ENCODE data around the gene HSPA14.
"Not testable (repeated sequence)": the region's sequence is repeated elsewhere in the genome, so short reads cannot be mapped to it uniquely, and the experiment has no call there.

HSPA14 gene

GRCh38 chr10:14891151-14891550 is 53.0 kb downstream of the HSPA14 start:
- DNase-seq, result no peak

- no peak for DNase-seq
Measured at GRCh38 chr10:14904316-14904732, 66.2 kb downstream of the HSPA14 start.

GRCh38 chr10:14904864-14905263 is 66.8 kb downstream of the HSPA14 start:
- no peak for DNase-seq

GRCh38 chr10:14905890-14906289 is 67.8 kb downstream of the HSPA14 start:
- DNase-seq, result no peak

- no peak for DNase-seq
Measured at GRCh38 chr10:14906765-14907164, 68.7 kb downstream of the HSPA14 start.

- DNase-seq, result not testable (repeated sequence)
Measured at GRCh38 chr10:14907591-14907990, 69.5 kb downstream of the HSPA14 start.

DNA sequence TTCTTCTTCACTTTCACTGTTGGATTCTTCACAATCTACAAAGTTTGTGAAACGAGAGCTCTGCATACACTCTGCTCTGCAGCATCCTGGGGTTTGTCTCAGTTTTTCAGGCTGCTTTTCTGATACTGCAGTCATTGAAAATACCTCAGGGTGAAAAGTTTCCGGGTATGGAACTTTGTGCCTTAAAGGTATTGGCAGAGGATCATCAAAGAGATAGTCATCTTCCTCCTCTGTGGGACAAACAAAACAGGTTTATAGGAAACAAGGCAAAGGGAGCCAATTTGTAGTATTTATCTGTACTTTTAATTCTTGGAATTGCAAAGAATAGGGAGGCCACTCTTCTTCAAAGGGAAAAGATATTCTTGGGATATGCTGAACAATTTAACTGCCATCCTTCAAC is 71.0 kb downstream of the HSPA14 start:
- no peak for DNase-seq

DNA sequence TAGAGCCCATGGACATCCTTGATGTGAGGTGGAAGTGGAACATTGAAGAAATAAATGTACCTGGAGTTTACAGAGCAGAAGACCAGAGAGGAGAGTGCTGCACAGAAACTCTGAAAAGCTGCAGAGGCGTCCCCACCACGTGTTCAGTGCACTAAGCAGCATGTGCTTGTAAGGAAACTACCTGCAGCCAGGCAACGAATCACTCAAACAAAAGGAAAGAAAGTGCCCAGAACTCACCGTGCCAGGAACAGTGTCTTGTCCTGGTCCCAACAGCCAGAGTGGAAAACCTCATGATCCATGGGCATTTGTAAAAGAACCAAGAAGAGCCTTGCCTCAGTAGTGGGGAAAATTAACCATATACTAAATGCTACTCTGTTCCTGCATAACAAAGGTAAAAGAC is 72.8 kb downstream of the HSPA14 start:
- DNase-seq, result no peak

DNA sequence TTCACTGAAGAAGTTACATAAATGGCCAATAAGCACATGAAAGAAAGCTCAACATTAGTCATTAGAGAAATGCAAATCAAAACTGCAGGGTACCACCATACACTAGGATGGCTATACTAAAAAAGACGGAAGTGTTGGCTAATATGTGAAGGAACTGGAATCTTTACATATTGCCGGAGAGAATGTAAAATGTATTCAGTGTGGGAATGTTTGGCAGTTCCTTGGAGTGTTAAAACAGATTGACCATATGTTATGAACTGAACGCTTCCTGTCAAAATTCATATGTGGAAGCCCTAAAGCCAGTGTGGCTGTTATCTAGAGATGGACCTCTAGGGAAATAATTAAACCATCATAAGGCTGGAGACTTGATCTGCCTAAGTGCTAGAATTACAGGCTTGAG is 73.7 kb downstream of the HSPA14 start:
- DNase-seq, result no peak

DNA sequence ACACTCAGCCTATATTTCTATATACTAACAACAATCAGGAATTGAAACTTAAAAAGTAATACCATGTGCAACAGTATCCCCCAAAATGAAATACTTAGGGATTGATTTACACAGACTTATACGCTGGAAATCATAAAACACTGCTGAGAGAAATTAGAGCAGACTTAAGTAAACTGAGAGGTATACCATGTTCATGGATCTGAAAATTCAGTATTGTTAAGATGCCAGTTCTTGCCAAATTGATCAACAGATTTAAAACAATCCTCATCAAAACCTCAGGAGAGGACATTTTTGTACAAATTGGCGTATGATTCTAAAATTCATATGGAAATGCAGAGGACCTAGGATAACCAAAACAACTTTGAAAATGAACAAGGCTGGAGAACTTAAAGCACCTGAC is 78.5 kb downstream of the HSPA14 start:
- no peak for DNase-seq

- DNase-seq, result no peak
Measured at GRCh38 chr10:14917827-14918226, 79.7 kb downstream of the HSPA14 start.

DNA sequence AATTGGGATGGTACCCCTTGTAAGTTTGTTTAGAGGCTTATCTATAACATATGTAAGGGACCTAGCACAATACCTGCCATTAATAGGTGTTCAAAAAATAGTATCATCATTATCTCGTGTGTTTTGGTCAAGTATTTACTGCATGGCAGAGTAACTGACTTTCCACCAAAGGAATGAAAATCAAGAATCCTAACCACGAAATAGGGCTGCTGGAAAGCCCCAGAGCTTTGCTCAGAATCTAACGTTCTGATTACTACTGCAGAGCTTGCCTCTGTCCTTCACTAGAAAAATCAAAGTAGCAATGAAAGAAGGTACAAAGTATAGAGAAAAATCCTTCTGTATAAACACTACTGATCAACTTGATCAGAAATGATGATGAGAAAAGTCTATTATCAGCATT is 80.9 kb downstream of the HSPA14 start:
- no peak for DNase-seq
